Measurements from ENCODE around the gene OXNAD1. TPM values are rescaled to one million over a fixed set of nuclear protein-coding genes. Genes with fewer than 3 reads are reported as not detected.

The OXNAD1 gene
- polyA plus RNA-seq, 1 of the 3 experiments (the other 2 are of a cell fraction): 6.9 TPM

DNA sequence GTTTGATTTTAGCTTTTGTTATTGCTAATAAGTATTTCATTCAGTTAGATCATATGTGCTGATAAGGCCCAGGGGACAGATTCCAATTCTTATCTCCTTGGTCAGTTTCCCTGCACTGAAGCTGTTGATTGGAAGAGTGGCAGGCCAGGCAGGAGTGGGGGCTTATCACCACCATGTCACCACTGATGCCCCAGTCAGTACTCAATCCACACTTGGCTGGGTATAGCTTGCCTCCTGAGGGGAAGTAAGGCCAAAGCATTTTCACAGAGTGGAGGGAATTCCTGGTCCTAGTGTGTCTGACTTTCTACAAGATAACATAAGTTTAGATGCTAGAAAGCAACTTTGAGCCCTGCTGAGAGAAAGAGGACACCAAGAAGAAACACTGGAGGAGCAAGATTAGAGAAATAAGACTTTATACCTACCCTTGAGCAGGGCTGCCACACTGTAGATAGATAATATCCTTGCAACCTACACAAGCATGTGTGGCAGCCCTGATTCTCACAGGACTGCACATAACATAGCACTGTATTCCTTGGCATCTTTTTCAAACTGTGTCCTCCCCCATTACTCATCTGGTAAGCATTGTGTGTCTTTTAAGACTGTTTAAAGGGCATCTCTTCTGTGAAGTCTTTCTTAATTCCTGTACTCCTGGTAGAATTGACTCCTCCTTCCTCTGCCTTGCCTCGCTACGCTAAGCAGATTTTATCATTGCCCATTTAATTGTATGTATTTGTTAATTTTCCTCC, 24.3 kb downstream of the OXNAD1 start:
- H3K9ac ChIP-seq: no peak overlapping the region
- no peaks in the 10 kb centered on the region; the same call in 1 of the 2 replicates for H4K20me1 ChIP-seq (ENCODE audit: insufficient read depth)
- no peaks in the 10 kb centered on the region for H3K27me3 ChIP-seq (ENCODE audit: insufficient read depth)
- H2AFZ ChIP-seq (ENCODE audit: low read depth): no peak overlapping the region
- no peak for TF ChIP-seq MXI1 (IDR thresholded peaks at IDR 0.05; ENCODE audit: low read depth, low read length)
- TF ChIP-seq, protein P1, sequence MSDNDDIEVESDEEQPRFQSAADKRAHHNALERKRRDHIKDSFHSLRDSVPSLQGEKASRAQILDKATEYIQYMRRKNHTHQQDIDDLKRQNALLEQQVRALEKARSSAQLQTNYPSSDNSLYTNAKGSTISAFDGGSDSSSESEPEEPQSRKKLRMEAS (IDR thresholded peaks at IDR 0.05; ENCODE audit: low read depth): no peak
- TF ChIP-seq, protein P2, sequence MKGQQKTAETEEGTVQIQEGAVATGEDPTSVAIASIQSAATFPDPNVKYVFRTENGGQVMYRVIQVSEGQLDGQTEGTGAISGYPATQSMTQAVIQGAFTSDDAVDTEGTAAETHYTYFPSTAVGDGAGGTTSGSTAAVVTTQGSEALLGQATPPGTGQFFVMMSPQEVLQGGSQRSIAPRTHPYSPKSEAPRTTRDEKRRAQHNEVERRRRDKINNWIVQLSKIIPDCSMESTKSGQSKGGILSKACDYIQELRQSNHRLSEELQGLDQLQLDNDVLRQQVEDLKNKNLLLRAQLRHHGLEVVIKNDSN (IDR thresholded peaks at IDR 0.05; ENCODE audit: borderline replicate concordance, low read depth): no peak
- TF ChIP-seq FOXJ3 (CRISPR knock-in tag; IDR thresholded peaks at IDR 0.05): no peak
- TF ChIP-seq TAF1 (IDR thresholded peaks at IDR 0.05; ENCODE audit: borderline replicate concordance, low read depth, low read length): no peak
- no peak for TF ChIP-seq RCOR1 (IDR thresholded peaks at IDR 0.05; ENCODE audit: low read length)
- no peak for TF ChIP-seq TCF12 (IDR thresholded peaks at IDR 0.05)
- TF ChIP-seq POLR2AphosphoS5 (IDR thresholded peaks at IDR 0.05; ENCODE audit: low read depth, low read length): no peak
- no peak for TF ChIP-seq RFX5 (IDR thresholded peaks at IDR 0.05; ENCODE audit: low read length)
- no peak for TF ChIP-seq CHD2 (IDR thresholded peaks at IDR 0.05; ENCODE audit: low read length, partially characterized antibody)
- TF ChIP-seq TEAD4 (IDR thresholded peaks at IDR 0.05; ENCODE audit: borderline replicate concordance, insufficient read depth): no peak
- TF ChIP-seq, protein P3, sequence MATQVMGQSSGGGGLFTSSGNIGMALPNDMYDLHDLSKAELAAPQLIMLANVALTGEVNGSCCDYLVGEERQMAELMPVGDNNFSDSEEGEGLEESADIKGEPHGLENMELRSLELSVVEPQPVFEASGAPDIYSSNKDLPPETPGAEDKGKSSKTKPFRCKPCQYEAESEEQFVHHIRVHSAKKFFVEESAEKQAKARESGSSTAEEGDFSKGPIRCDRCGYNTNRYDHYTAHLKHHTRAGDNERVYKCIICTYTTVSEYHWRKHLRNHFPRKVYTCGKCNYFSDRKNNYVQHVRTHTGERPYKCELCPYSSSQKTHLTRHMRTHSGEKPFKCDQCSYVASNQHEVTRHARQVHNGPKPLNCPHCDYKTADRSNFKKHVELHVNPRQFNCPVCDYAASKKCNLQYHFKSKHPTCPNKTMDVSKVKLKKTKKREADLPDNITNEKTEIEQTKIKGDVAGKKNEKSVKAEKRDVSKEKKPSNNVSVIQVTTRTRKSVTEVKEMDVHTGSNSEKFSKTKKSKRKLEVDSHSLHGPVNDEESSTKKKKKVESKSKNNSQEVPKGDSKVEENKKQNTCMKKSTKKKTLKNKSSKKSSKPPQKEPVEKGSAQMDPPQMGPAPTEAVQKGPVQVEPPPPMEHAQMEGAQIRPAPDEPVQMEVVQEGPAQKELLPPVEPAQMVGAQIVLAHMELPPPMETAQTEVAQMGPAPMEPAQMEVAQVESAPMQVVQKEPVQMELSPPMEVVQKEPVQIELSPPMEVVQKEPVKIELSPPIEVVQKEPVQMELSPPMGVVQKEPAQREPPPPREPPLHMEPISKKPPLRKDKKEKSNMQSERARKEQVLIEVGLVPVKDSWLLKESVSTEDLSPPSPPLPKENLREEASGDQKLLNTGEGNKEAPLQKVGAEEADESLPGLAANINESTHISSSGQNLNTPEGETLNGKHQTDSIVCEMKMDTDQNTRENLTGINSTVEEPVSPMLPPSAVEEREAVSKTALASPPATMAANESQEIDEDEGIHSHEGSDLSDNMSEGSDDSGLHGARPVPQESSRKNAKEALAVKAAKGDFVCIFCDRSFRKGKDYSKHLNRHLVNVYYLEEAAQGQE (IDR thresholded peaks at IDR 0.05; ENCODE audit: low read depth, low read length): no peak
- no peak for TF ChIP-seq GATA2 (CRISPR knock-in tag; IDR thresholded peaks at IDR 0.05)
- TF ChIP-seq GABPA (IDR thresholded peaks at IDR 0.05; ENCODE audit: low read depth): no peak
- no peak for TF ChIP-seq MEF2A (IDR thresholded peaks at IDR 0.05; ENCODE audit: borderline replicate concordance, low read depth)
- 93% methylated on average over 2 of the region's 2 CpGs for WGBS (ENCODE audit: low lambda C conversion rate)
- peaks cover 10 to 23% of the 10 kb centered on the region in 2 experiments for H3K36me3 ChIP-seq (replicated peaks in 1 of 2; ENCODE audit: control insufficient read depth in 1 of 2, insufficient read depth in 2 of 2, low read length in 1 of 2)
- peak overlapping the region in 1 of 2 experiments; percentile 6; a peak in 1 of 4 replicates for H3K27ac ChIP-seq (ENCODE audit: low read depth in 2 of 2, low read length in 1 of 2)
- no peak overlapping the region for H3K4me2 ChIP-seq
- H3K9me3 ChIP-seq: no peaks in the 10 kb centered on the region
- H3K4me3 ChIP-seq (ENCODE audit: low read depth in 2 of 2, low read length in 1 of 2): no peak overlapping the region
- no peaks in the 10 kb centered on the region for H3K9me2 ChIP-seq
- peaks cover 0 to 11% of the 10 kb centered on the region in 2 experiments; a peak in 2 of 4 replicates for H3K4me1 ChIP-seq (ENCODE audit: control insufficient read depth in 1 of 2, insufficient read depth in 2 of 2, low read depth in 1 of 2, low read length in 1 of 2)
- H3F3A ChIP-seq (replicated peaks; ENCODE audit: insufficient read depth): peaks cover 5% of the 10 kb centered on the region
- CTCF ChIA-PET: interaction anchor here (0.9 to 6.3 kb wide), 16 partner anchors 8 to 595 kb away, joined by 3 to 88 read pairs (median 10); partner anchors contain the start of genes PLCL2 and RFTN1
- no peak for DNase-seq
- POLR2A ChIA-PET: interaction anchor here (1.0 to 1.2 kb wide), 2 partner anchors 24 to 228 kb away, joined by 3 to 5 read pairs; partner anchors contain the start of gene OXNAD1
- H3K79me2 ChIP-seq (ENCODE audit: insufficient read depth): no peaks in the 10 kb centered on the region
